NCI-H1417 (cell line): Measurements from ENCODE around the gene NARF.
"Not testable (repeated sequence)": the region's sequence is repeated elsewhere in the genome, so short reads cannot be mapped to it uniquely, and the experiment has no call there.

Experiments
- DNase-seq, 3 experiments: peaks; one replicate each; lab custom pipeline; 2025; lab: John Stamatoyannopoulos, UW

Gene NARF

DNA sequence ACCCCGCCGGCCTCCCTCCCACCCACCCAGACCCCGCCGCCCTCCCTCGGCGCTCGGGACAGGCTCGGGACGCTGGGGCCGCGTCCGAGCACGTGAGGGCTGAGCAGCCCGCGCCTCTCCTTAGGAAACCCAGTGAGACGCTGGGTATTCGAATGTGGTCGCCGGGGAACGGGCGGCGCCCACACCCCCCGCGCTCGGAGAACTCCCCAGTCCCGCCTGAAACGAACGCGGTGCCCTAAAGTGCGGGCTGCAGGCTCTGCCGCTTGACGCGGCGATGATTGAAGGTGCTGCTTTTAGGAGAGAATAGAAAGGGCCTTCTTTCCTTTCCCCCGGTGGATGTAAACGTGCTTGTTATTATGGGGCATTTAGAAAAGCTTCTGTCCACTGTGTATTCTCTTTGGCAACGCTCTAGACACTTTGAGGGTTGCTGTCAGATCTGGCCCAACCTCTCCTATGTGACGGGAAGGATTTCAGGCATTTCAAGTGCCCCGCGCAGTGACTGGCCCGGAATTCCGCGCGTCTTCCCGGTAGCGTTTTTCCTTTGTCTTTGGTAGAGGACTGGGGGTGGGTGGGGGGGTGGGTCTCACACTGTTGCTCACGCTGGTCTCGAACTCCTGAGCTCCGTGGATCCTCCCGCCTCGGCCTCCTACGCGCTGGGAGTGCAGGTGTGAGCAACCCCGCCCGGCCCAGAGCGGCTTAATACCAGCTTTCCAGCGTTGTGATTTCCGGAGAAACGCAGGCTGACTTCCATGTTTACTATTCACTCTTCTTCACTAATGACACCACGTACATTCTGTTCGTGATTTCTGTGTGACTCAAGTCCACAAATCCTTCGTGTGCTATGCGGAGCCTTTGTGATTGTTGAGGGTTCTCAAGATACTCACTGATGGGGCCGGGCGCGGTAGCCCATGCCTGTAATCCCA, 39.2 kb downstream of the NARF start:
- DNase-seq, result peak; percentile 46 to 79 (median 74)

DNA sequence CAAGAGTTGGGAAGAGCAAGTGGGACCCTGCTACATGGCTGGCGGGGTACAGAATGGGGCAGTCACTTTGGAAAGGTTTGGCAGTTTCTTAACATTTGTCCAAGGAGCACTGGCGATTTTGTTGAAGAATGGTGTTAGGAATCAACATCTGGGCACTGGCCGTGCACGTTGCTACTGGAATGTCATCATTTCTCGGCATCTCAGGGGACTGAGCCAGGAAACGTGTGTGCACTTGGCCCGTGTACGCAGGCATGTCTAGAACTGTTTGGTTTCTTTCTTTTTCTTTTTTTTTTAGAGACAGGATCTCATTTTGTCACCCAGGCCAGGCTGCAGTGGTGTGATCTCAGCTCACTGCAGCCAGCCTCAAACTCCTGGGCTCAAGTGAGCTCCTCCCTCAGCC, 43.7 kb downstream of the NARF start:
- no peak for DNase-seq

DNA sequence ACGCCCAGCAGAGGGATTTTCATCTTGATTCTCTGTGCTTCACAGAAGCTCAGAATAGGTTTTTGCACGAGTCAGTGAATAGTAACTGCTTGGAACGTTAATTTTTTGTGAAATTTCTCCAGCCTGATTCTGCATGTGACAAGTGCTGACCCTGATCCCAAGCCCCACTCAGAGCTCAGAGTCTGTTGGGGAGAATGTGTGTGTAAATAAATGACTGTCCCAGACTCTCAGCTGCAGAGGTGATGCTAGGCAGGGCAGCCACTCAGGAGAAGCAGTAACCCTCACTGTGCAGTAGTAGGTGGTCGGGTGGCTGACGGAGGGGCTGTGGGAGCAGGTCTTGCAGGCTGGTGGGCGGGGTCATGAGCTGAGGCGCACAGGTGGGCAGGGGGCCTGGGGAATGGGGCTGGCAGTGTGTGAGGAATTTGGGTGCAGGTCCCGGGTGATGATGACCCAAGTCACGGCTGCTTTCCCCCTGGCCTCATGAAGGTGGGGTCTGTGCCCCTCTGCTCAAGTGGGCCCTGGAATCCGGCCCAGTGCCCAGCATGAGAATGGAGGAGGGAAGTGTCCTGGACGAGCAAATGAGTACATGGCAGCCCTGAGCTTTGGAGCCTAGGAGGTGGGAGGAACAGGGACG, 44.7 kb downstream of the NARF start:
- DNase-seq, result no peak

DNA sequence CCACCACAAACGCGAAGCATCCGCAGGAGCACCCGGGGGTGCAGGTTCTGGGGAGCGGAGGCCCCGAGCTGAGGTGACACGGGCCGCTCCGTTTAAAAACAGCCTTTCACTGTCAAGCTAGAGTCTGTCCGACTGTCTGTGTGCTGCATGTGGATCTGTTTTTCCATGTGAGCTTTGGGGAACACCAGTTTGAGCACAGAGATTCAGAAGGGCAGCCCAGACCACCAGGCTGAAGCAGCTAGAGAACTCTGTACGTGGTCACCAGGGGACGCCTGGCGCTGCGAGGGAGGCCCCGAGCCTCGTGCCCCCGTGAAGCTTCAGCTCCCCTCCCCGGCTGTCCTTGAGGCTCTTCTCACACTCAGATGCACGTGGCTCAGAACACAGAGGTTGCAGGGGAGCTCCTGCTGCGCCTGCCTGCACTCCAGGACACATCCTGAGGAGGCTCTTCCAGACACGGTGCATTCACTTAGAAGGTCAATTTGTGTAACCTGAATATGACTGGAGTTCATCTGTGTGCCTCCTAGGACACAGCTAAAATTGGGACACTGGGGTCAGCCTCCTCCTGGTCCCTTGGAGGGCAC, 45.3 kb downstream of the NARF start:
- DNase-seq, result no peak

DNA sequence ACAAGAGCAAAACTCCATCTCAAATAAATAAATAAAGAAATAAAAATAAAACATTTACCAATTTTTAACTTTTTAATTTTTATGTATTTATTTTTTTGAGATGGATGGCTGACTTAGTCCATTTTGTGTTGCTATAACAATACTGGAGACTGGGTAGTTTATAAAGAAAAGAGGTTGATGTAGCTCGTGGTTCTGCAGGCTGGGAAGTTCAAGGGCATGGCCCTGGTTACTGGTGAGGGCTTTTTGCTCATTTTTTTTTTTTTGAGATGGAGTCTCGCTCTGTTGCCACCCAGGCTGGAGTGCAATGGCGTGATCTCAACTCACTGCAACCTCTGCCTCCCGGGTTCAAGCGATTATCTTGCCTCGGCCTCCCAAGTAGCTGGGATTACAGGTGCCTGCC, 46.8 kb downstream of the NARF start:
- no peak for DNase-seq

DNA sequence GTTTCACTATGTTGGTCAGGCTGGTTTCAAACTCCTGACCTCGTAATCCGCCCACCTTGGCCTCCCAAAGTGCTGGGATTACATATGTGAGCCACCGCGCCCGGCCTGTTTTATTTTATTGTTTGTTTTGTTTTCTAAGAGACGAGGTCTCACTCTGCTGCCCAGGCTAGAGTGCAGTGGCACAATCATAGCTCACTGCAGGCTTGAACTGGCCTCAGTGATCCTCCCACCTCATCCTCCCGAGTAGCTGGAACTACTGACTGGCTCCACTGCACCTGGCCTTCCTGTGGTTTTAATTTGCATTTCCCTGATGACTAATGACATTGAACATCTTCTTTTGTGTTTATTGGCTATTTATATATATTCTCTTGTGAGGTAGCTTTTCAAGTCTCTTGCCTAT, 47.9 kb downstream of the NARF start:
- DNase-seq, result not testable (repeated sequence)

DNA sequence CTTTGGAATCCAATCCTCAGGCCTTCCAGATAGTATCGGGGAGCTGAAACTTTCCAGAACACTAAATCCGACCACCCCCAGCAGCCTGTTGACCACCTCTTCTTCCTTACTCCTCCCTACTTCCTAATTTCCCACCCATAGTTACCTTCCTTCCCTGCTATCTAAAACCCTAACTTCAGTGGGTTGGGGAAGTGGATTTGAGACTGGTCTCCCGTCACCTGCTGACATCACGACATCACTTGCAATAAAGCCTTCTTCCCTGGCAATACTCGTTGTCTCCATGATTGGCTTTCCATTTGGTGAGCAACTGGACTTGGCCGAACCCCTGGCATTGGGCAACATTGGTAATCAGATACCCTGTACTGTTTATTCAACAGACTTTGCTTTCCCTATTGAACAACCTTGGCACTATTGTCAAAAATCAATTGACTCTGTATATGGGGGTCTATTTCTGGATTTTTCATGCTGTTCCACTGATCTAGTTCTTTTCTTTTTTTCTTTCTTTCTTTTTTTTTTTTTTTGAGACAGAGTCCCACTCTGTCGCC, 49.2 kb downstream of the NARF start:
- DNase-seq, result no peak

DNA sequence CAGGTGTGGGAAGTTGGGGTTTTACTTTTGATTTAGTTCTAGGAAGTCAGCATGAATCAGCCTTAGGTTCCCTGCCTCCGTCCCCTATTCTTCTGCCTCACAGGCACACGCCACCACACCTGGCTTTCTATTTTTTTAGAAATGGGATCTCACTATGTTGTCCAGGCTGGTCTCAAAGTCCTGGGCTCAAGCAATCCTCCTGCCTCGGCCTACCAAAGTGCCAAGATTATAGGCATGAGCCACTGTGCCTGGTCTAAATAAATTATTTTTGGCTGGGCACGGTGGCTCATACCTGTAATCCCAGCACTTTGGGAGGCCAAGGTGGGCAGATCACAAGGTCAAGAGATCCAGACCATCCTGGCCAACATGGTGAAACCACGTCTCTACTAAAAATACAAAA, 53.1 kb downstream of the NARF start:
- DNase-seq, result not testable (repeated sequence)

DNA sequence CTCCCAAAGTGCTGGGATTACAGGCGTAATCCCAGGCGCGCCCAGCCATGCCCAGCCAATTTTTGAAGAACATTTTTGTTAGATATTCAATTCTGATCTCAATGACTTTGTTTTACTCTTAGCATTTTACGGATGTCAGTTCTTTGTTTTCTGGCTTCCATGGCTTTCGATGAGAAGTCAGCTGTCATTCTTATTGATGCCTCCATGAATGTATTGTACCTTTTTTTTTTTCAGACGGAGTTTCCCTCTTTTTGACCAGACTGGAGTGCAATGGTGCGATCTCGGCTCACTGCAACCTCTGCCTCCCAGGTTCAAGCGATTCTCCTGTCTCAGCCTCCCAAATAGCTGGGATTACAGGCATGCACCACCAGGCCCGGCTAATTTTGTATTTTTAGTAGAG, 55.3 kb downstream of the NARF start:
- DNase-seq, result not testable (repeated sequence)

DNA sequence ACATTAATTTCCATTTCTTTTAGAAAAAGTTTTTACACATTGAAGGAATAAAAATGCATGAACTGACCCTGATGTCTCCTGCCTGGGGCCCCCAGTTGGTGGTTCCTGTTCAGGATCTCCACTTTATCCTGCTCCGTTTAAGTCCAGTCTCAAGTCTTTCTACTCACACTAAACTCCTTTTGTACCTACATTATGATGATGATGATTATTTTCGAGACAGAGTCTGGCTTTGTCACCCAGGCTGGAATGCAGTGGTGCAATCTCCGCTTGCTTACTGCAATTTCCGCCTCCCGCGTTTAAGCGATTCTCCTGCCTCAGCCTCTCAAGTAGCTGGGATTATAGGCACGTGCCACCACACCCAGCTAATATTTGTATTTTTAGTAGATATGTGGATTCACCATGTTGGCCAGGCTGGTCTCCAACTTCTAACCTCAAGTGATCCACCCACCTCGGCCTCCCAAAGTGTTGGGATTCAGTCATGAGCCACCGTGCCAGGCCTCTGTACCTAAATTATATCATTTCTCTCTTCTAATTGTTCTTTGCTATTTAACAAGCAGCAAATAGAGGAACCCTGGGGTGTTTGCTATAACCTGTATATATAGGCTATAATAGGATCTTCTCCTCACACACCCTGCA, 58.8 kb downstream of the NARF start:
- DNase-seq, result no peak

DNA sequence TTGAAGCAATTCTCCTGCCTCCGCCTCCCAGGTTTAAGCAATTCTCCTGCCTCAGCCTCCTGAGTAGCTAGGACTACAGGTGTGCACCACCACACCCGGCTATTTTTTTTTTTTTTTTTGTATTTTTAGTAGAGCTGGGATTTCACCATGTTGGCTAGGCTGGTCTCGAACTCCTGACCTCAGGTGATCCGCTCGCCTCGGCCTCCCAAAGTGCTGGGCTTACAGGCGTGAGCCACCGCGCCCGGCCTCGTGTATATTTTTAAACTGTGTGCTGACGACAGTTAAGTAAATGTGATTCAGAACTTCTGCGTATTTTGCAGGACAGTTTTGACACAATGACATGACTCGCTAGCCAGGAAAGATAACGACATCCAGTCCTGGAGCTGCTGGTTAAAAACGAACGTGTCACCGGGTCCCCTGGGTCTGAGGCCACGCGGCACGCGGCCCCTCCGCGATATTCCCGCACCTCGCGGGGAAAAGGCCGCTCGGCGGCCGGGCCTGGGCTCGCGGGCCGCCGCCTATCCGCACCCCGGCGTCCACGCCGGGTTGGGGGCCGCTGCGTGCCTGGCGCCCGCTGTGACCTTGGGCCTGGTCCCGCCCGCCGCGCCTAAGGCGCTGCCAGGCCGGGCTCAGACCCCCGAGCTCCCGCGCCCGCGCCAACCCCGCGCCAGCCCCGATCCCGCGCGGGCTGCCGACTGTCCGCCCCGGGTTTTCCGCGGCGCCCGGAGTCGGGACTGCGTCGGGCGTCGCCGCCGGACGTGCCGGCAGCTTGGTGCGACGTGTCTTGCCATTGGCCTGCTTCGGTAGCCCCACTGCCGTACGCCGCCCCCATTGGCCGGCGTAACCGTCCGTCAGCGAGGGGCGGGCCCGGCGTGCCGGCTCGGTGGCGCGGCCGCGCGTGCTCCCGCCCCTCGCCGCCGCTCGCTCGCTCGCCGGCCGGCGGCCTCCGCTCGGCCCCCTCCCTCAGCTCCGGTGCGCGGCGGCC, 60.6 kb downstream of the NARF start, which contains the start of gene FOXK2:
Gene FOXK2, plus strand, starts transcription at position 907 of the 985 bp plus-strand sequence. CDS start 157 bp downstream, outside the sequence.
- peak; percentile 94 to 96 (median 95) for DNase-seq

DNA sequence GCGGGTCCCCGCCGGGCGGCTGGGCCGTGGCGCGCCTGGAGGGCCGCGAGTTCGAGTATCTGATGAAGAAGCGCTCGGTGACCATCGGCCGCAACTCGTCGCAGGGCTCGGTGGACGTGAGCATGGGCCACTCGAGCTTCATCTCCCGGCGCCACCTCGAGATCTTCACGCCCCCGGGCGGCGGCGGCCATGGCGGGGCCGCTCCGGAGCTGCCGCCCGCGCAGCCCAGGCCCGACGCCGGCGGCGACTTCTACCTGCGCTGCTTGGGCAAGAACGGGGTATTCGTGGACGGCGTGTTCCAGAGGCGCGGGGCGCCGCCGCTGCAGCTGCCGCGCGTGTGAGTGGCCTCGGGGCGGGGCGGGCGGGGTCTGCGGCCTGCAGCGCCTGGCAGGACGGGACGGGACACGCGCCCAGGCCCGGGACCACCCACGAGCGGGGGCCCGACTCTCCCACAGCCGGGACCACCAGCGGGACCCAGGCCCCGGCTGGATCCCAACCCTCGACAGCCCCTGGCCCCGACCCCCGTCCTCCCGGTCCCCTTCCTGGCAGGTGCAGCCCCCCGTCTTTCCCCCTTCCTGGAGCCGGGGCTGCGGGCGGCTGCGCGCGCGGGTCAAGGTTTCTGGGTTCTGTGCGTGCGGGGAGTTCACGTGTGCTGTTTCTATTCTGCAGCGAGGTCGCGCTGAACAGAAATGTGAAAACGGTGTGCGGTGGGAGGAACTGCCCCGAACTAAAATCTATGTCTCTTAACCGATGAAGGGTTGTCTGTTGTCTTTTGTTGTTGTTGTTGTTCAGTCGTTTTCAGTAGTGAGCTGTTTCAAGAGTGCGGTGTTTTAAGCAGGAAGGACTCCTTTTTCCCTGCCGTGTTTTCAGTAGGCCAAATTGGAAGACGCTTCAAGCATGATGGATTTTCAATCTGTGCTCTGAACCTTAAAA, 61.7 kb downstream of the NARF start:
- peak in 2 of 3 experiments; percentile 61 to 73 for DNase-seq

DNA sequence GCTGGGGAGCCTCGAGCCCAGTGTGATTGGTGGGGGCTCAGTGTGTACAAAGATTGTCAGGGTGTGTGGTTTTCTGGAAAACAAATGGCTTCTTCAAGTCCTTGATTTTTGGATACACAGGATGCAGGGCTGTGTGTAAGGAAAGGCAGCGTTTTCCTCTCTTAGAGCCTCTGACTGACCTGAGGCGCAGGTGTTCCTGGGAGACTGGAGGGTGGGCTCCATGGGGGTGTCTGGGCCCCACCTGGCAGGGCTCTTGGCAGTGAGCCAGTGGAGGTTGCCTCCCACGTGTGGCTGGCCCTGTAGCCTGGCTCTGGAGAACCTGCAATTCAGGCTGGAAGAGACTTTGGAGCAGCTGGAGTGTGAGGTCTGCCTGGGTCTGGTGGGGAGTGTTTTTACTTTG, 66.0 kb downstream of the NARF start:
- peak; percentile 47 to 92 (median 81) for DNase-seq

DNA sequence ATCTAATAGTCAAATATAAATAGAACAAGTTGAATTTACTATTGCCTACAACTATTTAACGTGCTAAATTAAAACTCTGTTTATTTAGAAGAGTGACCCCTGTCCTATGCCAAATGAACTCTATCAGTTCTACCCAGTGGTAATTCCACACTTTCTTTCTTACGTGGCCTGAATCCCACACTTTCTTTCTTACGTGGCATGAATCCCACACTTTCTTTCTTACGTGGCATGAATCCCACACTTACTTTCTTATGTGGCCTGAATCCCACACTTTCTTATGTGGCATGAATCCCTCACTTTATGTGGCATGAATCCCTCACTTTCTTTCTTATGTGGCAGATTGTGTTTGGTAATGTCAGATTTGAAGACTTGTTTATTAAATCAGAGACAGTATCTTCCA, 67.2 kb downstream of the NARF start:
- DNase-seq, result no peak

DNA sequence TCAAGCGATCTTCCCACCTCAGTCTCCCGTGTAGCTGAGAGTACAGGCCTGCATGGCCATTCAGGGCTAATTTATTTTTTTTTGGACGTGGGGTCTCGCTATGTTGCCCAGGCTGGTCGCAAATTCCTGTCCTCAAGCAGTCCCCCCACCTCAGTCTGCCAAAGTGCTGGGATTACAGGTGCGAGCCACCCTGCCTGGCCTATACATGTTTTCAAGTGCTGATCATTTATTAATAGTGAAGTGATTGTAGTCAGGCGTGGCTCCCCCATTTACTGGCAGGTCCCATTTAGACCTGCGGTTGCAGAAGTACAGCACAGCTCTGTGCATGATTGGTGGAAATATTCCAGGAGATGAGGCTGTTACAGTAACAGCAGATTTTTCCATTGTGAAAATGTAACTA, 69.4 kb downstream of the NARF start:
- no peak for DNase-seq

DNA sequence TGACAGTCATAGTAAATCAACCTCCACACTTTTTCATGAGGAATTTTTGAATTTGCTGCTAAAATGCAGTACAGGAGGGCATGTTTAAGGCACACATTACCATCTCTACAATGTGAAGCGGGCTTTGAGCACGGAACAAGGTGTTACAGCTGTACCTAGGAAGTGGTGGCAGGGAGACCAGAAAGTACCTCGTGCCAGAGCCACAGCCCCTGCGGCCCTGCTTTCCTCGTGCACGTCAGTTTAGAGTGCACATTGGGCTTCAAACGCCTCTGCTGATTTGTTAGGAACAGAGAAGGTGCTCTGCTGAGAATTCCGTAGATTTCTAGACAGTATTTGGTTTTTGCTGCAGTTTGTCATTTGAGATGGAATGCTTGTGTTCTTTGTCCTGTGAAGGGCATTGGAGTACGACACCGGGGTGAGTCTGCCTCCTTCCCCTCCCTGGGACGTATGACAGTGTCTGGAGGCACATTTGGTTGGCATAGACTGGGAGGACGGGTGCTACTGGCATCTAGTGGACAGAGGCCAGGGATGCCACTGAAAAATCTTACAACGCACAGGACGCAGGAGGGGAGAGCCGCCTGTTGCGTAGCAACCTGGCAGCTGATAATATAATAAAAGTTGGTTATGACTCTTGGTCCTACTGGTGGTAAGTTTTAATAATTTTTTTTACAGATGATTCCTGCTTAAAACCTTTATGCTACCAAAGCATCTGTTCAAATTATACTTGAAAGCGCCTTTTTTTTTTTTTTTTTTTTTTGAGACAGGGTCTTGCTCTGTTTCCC, 70.1 kb downstream of the NARF start:
- peak in 2 of 3 experiments; percentile 46 to 74 for DNase-seq

DNA sequence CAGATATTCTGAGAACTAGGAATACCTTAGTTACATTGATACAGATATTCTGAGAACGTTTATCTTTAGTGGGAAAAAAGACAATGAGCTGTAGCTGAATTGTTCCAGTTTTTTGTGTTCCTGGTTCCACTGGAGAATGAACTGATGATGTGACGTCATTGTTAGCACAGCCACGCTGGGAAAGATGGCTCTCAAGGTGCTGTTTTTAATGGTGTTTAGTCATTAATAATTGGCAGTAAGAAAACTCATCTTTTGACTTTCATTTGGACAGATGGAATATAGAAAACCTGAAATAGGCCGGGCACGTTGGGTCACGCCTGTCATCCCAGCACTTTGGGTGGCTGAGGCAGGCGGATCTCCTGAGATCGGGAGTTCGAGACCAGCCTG, 71.4 kb downstream of the NARF start:
- DNase-seq, result no peak

DNA sequence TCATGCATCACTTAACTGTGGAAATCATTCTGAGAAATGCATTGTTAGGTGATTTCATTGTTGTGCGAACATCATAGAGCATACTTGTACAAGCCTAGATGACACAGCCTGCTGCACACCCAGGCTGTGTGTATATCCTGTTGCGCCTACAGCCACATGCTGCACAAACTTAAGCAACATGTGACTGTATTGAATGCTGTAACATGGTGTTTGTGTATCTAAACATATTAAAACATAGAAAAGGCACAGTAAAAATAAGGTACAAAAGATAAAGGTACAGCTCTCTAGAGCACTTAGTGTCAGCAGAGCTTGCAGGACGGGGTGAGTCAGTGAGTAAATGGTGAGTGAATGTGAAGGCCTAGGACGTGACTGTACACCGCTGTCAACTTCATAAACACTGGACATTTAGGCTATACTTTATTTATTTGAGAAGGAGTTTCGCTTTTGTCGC, 72.9 kb downstream of the NARF start:
- no peak for DNase-seq

DNA sequence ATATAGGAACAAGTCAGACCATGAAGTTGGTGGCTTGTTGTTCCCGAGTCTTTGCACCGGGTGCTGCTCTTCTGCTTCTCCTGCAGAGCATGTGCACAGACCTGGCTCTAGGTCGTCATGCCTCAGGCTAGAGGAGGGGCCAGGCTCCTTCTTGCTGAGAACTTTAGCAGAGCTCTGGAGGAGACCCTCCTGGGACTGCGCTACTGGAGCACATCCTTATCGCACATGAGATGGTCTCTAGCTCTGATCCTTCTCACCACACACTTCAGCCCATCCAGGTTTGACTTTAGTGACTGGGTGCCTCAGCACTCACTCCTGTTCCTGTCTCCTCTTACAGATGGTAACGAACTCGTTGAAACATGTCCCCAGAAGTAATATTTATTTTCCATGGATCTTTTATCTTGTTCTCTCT, 75.9 kb downstream of the NARF start:
- DNase-seq, result peak in 1 of 3 experiments; percentile 30
